Measurements from ENCODE around the gene DOCK2. TPM values are rescaled to one million over a fixed set of nuclear protein-coding genes. Genes with fewer than 3 reads are reported as not detected.

The DOCK2 gene
- total RNA-seq, 1 experiment from 2014 or later: 4.6 TPM

DNA sequence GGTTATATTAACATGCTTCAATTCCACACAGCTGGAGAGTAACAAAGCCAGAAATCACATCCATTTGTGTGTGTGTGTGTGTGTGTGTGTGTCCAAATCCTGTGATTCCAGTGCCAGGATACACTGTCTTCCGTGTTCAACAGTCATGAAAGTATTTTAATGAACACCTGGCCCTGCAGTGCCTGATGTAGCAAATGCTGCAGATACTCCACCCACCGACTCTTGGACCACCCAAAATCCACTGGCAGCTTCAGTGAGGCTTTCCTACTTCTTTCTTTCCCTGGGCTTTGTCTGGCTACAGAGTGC is 356.4 kb downstream of the DOCK2 start (continued):
- TF ChIP-seq, protein P1, sequence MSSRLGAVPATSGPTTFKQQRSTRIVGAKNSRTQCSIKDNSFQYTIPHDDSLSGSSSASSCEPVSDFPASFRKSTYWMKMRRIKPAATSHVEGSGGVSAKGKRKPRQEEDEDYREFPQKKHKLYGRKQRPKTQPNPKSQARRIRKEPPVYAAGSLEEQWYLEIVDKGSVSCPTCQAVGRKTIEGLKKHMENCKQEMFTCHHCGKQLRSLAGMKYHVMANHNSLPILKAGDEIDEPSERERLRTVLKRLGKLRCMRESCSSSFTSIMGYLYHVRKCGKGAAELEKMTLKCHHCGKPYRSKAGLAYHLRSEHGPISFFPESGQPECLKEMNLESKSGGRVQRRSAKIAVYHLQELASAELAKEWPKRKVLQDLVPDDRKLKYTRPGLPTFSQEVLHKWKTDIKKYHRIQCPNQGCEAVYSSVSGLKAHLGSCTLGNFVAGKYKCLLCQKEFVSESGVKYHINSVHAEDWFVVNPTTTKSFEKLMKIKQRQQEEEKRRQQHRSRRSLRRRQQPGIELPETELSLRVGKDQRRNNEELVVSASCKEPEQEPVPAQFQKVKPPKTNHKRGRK (CRISPR knock-in tag; IDR thresholded peaks at IDR 0.05; ENCODE audit: borderline replicate concordance): no peak
- TF ChIP-seq ZNF416 (CRISPR knock-in tag; IDR thresholded peaks at IDR 0.05): no peak
- TF ChIP-seq, protein P2, sequence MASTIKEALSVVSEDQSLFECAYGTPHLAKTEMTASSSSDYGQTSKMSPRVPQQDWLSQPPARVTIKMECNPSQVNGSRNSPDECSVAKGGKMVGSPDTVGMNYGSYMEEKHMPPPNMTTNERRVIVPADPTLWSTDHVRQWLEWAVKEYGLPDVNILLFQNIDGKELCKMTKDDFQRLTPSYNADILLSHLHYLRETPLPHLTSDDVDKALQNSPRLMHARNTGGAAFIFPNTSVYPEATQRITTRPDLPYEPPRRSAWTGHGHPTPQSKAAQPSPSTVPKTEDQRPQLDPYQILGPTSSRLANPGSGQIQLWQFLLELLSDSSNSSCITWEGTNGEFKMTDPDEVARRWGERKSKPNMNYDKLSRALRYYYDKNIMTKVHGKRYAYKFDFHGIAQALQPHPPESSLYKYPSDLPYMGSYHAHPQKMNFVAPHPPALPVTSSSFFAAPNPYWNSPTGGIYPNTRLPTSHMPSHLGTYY (CRISPR knock-in tag; IDR thresholded peaks at IDR 0.05): no peak
- TF ChIP-seq SOX15 (CRISPR knock-in tag; IDR thresholded peaks at IDR 0.05): no peak
- TF ChIP-seq ZNF396 (CRISPR knock-in tag; IDR thresholded peaks at IDR 0.05; ENCODE audit: borderline replicate concordance): no peak

DNA sequence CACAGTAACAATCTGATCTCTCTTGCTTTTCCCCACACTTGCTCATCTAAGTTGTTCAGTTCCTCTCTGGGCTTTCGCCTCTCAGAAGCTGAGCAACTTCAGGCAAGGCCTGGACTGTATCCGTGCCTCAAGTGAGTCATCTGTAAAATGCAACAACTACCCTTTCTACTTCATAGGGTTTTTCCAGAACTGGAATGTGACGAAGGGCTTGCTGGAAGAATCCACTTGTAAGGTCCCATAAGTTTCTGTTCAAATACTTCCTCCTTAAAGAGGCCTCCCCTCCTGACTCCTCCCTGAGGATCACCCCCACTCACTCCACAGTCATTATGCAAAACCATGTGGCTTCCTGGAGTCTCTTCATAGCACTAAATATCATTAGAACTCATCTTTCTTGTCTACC is 360.7 kb downstream of the DOCK2 start:
- Mint-ChIP-seq H3K9me3 (no peaks in the 10 kb centered on the region), H3K4me3 (no peak overlapping the region), H3K27me3 (ENCODE audit: low read depth) (no peaks in the 10 kb centered on the region), H3K27ac (no peak overlapping the region), H3K36me3 (no peaks in the 10 kb centered on the region), H3K4me1 (0 out of 2 replicates have a peak, but pooled peaks cover 3% of the 10 kb centered on the region)
- CTCF ChIA-PET: interaction anchor here (3.1 kb wide), 1 partner anchor 17 kb away, joined by 13 read pairs; the partner anchor contains the start of gene INSYN2B
- ATAC-seq (no peak), DNase-seq (ENCODE audit: low spot score) (no peak)
- POLR2A ChIA-PET: no interaction called here
- TF ChIP-seq, protein P3, sequence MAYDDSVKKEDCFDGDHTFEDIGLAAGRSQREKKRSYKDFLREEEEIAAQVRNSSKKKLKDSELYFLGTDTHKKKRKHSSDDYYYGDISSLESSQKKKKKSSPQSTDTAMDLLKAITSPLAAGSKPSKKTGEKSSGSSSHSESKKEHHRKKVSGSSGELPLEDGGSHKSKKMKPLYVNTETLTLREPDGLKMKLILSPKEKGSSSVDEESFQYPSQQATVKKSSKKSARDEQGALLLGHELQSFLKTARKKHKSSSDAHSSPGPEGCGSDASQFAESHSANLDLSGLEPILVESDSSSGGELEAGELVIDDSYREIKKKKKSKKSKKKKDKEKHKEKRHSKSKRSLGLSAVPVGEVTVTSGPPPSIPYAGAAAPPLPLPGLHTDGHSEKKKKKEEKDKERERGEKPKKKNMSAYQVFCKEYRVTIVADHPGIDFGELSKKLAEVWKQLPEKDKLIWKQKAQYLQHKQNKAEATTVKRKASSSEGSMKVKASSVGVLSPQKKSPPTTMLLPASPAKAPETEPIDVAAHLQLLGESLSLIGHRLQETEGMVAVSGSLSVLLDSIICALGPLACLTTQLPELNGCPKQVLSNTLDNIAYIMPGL (CRISPR knock-in tag; IDR thresholded peaks at IDR 0.05): no peak
- no peak for TF ChIP-seq ZNF138 (CRISPR knock-in tag; conservative IDR thresholded peaks at IDR 0.05)
- TF ChIP-seq PRRX2 (CRISPR knock-in tag; IDR thresholded peaks at IDR 0.05): no peak
- no peak for TF ChIP-seq EMX1 (CRISPR knock-in tag; IDR thresholded peaks at IDR 0.05)
- no peak for TF ChIP-seq HMGA2 (CRISPR knock-in tag; IDR thresholded peaks at IDR 0.05)
- TF ChIP-seq ZNF671 (CRISPR knock-in tag; IDR thresholded peaks at IDR 0.05): no peak
- no peak for TF ChIP-seq NR2C2 (CRISPR knock-in tag; IDR thresholded peaks at IDR 0.05)
- no peak for TF ChIP-seq OVOL2 (CRISPR knock-in tag; IDR thresholded peaks at IDR 0.05; ENCODE audit: borderline replicate concordance)
- TF ChIP-seq NFYB (CRISPR knock-in tag; conservative IDR thresholded peaks at IDR 0.05; ENCODE audit: low read depth): no peak
- TF ChIP-seq, protein P4, sequence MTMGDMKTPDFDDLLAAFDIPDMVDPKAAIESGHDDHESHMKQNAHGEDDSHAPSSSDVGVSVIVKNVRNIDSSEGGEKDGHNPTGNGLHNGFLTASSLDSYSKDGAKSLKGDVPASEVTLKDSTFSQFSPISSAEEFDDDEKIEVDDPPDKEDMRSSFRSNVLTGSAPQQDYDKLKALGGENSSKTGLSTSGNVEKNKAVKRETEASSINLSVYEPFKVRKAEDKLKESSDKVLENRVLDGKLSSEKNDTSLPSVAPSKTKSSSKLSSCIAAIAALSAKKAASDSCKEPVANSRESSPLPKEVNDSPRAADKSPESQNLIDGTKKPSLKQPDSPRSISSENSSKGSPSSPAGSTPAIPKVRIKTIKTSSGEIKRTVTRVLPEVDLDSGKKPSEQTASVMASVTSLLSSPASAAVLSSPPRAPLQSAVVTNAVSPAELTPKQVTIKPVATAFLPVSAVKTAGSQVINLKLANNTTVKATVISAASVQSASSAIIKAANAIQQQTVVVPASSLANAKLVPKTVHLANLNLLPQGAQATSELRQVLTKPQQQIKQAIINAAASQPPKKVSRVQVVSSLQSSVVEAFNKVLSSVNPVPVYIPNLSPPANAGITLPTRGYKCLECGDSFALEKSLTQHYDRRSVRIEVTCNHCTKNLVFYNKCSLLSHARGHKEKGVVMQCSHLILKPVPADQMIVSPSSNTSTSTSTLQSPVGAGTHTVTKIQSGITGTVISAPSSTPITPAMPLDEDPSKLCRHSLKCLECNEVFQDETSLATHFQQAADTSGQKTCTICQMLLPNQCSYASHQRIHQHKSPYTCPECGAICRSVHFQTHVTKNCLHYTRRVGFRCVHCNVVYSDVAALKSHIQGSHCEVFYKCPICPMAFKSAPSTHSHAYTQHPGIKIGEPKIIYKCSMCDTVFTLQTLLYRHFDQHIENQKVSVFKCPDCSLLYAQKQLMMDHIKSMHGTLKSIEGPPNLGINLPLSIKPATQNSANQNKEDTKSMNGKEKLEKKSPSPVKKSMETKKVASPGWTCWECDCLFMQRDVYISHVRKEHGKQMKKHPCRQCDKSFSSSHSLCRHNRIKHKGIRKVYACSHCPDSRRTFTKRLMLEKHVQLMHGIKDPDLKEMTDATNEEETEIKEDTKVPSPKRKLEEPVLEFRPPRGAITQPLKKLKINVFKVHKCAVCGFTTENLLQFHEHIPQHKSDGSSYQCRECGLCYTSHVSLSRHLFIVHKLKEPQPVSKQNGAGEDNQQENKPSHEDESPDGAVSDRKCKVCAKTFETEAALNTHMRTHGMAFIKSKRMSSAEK (CRISPR knock-in tag; IDR thresholded peaks at IDR 0.05; ENCODE audit: borderline replicate concordance): no peak
- TF ChIP-seq FOXP1 (CRISPR knock-in tag; IDR thresholded peaks at IDR 0.05; ENCODE audit: borderline replicate concordance): no peak
- no peak for TF ChIP-seq RELA (CRISPR knock-in tag; IDR thresholded peaks at IDR 0.05; ENCODE audit: borderline replicate concordance)
- no peak for TF ChIP-seq SOX15 (CRISPR knock-in tag; IDR thresholded peaks at IDR 0.05)
- TF ChIP-seq, protein P5, sequence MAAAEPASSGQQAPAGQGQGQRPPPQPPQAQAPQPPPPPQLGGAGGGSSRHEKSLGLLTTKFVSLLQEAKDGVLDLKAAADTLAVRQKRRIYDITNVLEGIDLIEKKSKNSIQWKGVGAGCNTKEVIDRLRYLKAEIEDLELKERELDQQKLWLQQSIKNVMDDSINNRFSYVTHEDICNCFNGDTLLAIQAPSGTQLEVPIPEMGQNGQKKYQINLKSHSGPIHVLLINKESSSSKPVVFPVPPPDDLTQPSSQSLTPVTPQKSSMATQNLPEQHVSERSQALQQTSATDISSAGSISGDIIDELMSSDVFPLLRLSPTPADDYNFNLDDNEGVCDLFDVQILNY (CRISPR knock-in tag; IDR thresholded peaks at IDR 0.05): no peak
- TF ChIP-seq GRHL2 (CRISPR knock-in tag; IDR thresholded peaks at IDR 0.05; ENCODE audit: insufficient replicate concordance, severe bottlenecking): no peak

Measured in WTC11 (cell line).